ENCODE measurements around the gene PAK1. TPM values are rescaled to one million over a fixed set of nuclear protein-coding genes. Genes with fewer than 3 reads are reported as not detected.

PAK1 gene
- total RNA-seq, 4 donors from 2014 or later, result 27.8 to 44.3 (median 36.2) TPM

- H3K4me1 ChIP-seq, result peaks cover 7 to 29% (median 24%) of the 10 kb centered on the region in 4 donors
- DNase-seq (ENCODE audit: extremely low spot score), result no peak
- intact Hi-C loops (cut with DNase I), result loop anchor here (5.0 kb wide), 1 partner anchor 62 kb away; no protein-coding TSS in a partner anchor
- H3K36me3 ChIP-seq, result no peaks in the 10 kb centered on the region
- no peaks in the 10 kb centered on the region for H3K9me3 ChIP-seq
- H3K27ac ChIP-seq (replicated peaks in 1 of 4), result peak overlapping the region; percentile 71 to 89 (median 80)
- WGBS, result 46% methylated on average over 10 of the region's 10 CpGs
- TF ChIP-seq POLR2AphosphoS5 (IDR thresholded peaks at IDR 0.05) (no peak), CTCF (IDR thresholded peaks at IDR 0.05) (no peak), EP300 (IDR thresholded peaks at IDR 0.05) (no peak), POLR2A (IDR thresholded peaks at IDR 0.05; ENCODE audit: low read depth) (no peak)
- peak overlapping the region; percentile 71 to 95 (median 90) for H3K4me3 ChIP-seq
- no peaks in the 10 kb centered on the region for H3K27me3 ChIP-seq
Measured at GRCh38 chr11:77474684-77475060, 778 bp upstream of the PAK1 start.

- TF ChIP-seq POLR2AphosphoS5 (IDR thresholded peaks at IDR 0.05) (no peak), POLR2A (IDR thresholded peaks at IDR 0.05; ENCODE audit: low read depth) (no peak), EP300 (IDR thresholded peaks at IDR 0.05) (no peak), CTCF (IDR thresholded peaks at IDR 0.05) (no peak)
- intact Hi-C loops (cut with DNase I), result loop anchor here (5.0 kb wide), 1 partner anchor 61 kb away; no protein-coding TSS in a partner anchor
- no peak for DNase-seq (ENCODE audit: extremely low spot score)
- H3K4me3 ChIP-seq, result peak overlapping the region; percentile 71 to 95 (median 90)
- no peaks in the 10 kb centered on the region for H3K27me3 ChIP-seq
- no peaks in the 10 kb centered on the region for H3K36me3 ChIP-seq
- no peaks in the 10 kb centered on the region for H3K9me3 ChIP-seq
- peaks cover 7 to 29% (median 24%) of the 10 kb centered on the region in 4 donors for H3K4me1 ChIP-seq
- H3K27ac ChIP-seq (replicated peaks in 1 of 4), result peak overlapping the region; percentile 71 to 89 (median 80)
- WGBS, result 2% methylated on average over 29 of the region's 80 CpGs
Measured at GRCh38 chr11:77472991-77473800, 698 bp downstream of the PAK1 start.

GRCh38 chr11:77471558-77472193, 2.2 kb downstream of the PAK1 start:
- Histone ChIP-seq H3K27me3 (no peaks in the 10 kb centered on the region), H3K36me3 (no peaks in the 10 kb centered on the region), H3K27ac (replicated peaks in 1 of 4) (no peak overlapping the region), H3K4me1 (peaks cover 7 to 29% (median 24%) of the 10 kb centered on the region in 4 donors), H3K9me3 (no peaks in the 10 kb centered on the region), H3K4me3 (no peak overlapping the region)
- 90% methylated on average over 3 of the region's 3 CpGs for WGBS
- intact Hi-C loops (cut with DNase I), result loop anchor here (5.0 kb wide), 1 partner anchor 59 kb away; no protein-coding TSS in a partner anchor
- DNase-seq (ENCODE audit: extremely low spot score), result no peak
- TF ChIP-seq EP300 (IDR thresholded peaks at IDR 0.05) (no peak), CTCF (IDR thresholded peaks at IDR 0.05) (no peak), POLR2A (IDR thresholded peaks at IDR 0.05; ENCODE audit: low read depth) (no peak), POLR2AphosphoS5 (IDR thresholded peaks at IDR 0.05) (no peak)

- no peaks in the 10 kb centered on the region for H3K27me3 ChIP-seq
- TF ChIP-seq CTCF (IDR thresholded peaks at IDR 0.05), result no peak
- TF ChIP-seq EP300 (IDR thresholded peaks at IDR 0.05), result no peak
- no peak for TF ChIP-seq POLR2A (IDR thresholded peaks at IDR 0.05; ENCODE audit: low read depth)
- TF ChIP-seq POLR2AphosphoS5 (IDR thresholded peaks at IDR 0.05), result no peak
- no peaks in the 10 kb centered on the region for H3K36me3 ChIP-seq
- no peaks in the 10 kb centered on the region for H3K9me3 ChIP-seq
- 91% methylated on average over 5 of the region's 5 CpGs for WGBS
- no peak overlapping the region for H3K27ac ChIP-seq (replicated peaks in 1 of 4)
- no peak overlapping the region for H3K4me3 ChIP-seq
- intact Hi-C loops (cut with DNase I), result loop anchor here (5.0 kb wide), 1 partner anchor 59 kb away; no protein-coding TSS in a partner anchor
- peaks cover 7 to 29% (median 24%) of the 10 kb centered on the region in 4 donors for H3K4me1 ChIP-seq
- no peak for DNase-seq (ENCODE audit: extremely low spot score)
Measured at GRCh38 chr11:77470971-77471370, 2.9 kb downstream of the PAK1 start.

Measured in esophagus muscularis mucosa (tissue), 4 donors.